Right renal pelvis (tissue), 4 donors: ENCODE data around the gene FHAD1. TPM values are rescaled to one million over a fixed set of nuclear protein-coding genes. Genes with fewer than 3 reads are reported as not detected.

Experiments
- DNase-seq, 4 donors: peaks; one replicate each; pipeline ENCODE4 v3.0.0-alpha.2; 2013; ENCODE audit warnings: low read depth in 4 of 4, low spot score in 3 of 4, missing footprints in 1 of 4
- polyA plus RNA-seq, 4 donors: library from polyadenylated mRNA; unstranded; fragments of 120-200 nt; gene quantifications; one replicate each; pipeline ENCODE4 v1.2.1, GENCODE V29; 2013; ENCODE audit not compliant: insufficient read length in 4 of 4

Gene FHAD1
- polyA plus RNA-seq, 4 donors: 2.8 to 3.9 (median 3.3) TPM

DNA sequence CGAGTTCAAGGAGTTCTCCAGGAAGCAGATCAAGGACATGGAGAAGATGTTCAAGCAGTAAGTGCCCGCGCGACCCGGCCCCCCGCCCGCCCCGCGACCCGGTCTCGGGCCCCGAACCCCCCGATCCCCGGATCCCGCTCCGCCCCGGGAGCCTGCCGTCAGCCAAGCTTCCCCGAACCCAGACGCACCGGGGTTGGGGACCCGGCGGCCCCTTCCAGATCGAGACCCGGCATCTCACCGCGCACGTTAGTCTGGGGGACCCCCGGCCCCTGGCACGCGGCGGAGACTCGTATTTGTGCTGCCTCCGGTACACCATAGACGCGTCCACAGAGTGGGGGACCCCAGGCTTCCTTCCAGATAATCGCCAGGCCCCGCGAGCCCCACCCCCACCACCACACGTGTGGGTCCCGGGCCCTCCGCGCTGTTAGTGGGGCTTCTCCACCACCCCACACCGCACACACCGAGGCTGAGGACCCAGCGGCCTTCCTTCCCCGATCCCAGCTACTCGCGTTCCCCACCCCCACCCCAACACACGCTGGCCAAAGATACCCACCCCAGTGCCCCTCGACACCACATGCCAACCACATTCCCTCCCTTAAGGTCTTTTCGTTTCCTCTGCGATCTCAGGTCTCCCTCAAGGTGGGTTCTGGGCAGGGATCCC, 163.3 kb downstream of the FHAD1 start:
- no peak for DNase-seq

DNA sequence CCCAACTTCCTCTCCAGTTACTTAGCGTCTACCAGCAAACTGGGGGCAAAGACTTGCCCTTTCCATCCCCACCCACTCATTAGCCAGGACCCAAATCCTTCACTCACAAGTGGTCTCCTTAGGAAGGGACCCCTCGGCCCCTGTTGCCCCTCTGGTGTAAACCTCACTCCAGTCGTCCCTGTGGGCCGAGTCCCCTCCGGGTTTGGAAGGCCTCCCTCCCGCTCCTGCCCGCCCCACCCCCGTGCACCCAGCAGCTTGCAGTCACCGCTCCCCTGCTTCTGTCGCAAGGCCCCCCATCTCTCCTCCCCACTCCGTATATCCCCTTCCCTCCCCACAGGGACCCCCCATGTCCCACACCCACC, 163.8 kb downstream of the FHAD1 start:
- no peak for DNase-seq

DNA sequence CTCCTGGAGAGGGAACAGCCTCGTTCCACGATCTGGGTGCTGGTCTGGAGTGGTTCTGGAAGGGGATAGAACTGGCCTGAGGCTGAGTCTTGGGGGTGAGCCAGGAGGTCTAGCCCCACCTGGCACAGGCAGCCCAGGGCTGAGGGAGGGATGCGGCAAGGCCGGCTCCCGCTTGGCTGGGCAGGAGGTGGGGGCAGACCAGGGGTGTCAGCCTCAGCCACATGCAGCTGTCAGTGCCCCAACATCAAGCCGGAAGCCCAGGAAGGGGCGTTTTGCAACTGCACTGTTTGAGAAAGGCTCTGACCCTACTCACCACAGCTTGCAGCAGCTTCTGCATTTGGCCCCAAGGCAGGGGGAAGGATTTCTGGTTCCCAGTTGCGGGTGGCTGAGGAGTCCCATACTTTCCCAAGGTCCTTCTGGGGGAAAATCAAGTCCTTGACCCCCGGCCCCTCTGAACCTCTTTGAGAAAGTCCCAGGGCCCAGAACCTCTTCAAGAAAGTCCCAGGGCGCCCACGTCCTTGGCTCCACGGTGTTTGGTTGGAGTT, 164.6 kb downstream of the FHAD1 start:
- DNase-seq: no peak

DNA sequence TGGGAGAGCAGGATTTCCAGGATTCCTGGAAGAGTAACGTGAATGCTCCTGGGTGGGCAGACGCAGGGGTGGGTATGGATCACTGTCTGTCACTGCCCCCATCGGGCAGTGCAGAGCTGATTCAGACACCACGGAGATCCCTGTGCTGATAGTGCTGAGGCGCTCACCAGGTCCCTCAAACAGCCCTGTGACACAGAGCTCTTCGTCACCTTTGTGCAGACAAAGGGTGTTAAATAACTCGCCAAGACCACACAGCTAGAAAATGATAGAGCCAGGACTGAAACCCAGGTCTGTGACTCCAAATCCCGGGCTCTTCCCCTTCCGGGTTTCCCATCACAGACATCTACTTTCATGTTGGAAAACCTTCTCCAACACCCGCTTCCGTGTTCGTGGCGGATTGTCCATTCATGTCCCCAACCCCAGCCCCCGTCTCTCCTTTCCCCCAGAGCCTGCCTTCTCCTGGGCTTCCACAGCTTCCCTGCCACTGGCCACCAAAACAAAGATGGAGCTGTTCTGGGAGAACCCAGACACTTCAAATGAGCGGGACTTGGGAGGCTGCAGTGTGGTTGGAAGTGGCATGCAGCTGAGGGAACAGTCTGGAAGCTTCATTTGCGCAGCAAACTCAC, 165.3 kb downstream of the FHAD1 start:
- DNase-seq: no peak

DNA sequence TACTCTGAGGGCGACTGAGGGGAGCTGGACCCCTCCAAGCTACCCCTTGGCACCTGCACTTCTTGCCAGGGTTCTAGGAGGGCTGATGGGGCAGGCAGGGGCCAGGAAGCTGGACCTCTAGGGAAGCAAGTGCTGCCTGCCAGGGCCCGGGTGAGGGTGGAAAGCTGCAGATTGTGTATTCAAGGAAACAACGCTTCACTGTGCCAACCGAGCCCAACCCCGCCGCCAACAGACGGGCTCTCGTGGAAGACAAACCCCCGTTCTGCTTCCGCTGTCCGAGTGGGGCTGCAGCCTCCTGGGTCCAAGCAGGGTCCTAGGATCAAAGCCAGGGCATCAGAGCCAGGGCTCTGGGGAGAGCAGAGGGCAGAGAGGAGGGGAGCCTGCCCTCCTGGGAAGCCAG, 165.8 kb downstream of the FHAD1 start:
- no peak for DNase-seq

DNA sequence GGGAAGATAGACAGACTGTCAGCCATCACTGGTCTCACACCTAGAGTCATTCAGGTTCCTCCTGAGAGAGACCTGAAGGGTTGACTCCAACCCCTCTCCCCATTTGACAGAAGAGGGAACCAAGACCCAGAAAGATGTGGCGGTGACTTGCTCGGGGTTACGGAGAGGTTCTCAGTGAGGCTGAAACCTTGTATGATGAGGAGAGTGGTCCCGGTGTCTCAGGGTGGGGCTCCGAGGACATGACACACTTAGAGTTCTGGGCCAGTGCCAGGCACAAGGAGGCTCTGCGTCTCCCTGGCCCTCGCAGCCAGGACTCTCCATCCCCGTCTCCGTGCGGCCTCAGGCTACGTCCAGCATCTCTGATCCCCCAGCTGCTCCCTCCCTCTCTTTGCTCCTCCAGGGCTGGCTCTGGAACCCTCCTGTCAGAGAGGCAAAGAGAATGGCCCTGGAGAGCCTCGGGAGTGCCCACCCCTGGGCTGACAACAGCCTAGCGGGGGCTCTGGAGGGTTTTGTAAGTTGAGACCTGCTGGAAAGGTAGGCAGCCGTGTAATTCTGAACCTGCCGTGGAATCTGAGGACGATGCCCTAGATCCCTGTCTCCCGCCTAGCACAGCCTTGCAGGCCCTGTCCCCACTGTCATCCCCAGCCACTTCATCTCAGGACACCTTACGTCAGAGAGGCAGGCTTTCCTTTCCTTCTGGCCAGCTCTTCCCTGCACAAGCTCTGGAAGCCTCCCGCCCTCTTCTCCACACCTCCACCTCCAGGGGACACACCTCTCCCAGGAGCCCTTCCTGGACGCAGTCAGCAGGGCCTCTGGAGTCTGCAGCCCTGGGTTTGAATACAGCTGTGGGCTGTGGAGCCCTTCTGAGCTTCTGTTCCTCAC, 166.8 kb downstream of the FHAD1 start:
- DNase-seq: no peak

DNA sequence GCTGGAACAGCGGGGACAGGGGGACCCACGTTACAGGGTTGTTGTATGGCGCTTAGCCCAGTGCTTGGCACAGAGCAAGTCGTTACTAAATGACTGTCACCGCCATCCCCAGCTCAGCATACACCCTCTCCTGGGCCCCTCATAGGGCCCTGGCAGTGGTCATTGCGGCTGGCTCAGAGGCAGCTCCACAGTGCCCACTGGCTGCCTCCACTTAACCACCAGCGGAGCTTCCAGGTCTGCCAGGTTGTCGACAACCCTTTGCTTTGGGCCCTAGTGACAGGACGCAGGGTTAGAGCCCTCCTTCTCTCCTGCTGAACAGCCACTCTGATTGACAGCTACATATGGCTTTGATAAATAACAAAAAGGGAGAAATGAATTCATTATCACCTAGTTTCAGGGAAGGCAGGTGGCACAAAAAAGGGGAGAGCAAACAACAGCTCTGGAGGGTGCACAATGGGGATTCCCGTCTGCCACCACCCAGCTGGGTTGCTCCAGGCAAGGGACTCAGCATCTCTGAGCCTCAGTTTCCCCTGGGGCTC, 167.5 kb downstream of the FHAD1 start:
- no peak for DNase-seq

DNA sequence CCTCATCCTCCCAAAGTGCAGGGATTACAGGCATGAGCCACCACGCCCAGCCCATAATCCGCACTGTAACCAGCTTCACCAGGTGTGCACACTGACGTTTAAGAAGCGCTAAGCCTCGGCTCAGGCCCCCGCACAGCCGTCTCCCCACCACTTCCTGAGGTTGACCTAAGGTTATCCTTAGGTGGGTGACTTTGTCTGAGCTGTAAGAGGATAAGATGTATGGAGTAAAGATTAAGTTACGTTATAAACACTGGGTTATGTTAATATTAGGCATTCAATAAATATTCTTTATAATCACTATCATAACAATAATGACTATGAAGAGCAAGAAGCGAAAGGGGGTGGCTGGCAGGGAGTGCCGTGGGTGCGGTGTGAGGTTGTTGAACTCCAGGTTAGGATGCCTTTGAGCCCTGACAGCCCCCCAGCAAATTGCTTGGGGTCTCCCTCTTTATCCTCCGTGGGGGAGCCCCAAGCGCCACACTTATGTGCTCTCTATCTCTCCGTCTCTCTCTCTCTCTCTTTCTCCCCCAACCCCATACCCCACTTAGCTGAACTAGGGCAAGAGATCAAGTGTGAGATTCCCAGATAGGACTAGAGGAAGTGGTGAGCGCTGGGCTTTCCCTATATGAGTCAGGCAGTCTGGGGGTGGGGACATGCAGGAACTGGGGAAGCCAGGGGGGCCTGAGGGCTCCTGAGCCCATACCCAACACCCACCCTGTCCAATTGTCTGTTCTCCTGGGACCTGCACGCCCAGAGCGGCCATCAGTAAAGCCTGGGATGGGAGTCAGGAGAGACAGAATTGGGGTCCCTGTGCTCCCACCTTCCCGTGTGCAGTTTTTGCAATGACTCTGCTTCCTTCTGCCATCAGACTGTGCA, 170.3 kb downstream of the FHAD1 start:
- DNase-seq: no peak

DNA sequence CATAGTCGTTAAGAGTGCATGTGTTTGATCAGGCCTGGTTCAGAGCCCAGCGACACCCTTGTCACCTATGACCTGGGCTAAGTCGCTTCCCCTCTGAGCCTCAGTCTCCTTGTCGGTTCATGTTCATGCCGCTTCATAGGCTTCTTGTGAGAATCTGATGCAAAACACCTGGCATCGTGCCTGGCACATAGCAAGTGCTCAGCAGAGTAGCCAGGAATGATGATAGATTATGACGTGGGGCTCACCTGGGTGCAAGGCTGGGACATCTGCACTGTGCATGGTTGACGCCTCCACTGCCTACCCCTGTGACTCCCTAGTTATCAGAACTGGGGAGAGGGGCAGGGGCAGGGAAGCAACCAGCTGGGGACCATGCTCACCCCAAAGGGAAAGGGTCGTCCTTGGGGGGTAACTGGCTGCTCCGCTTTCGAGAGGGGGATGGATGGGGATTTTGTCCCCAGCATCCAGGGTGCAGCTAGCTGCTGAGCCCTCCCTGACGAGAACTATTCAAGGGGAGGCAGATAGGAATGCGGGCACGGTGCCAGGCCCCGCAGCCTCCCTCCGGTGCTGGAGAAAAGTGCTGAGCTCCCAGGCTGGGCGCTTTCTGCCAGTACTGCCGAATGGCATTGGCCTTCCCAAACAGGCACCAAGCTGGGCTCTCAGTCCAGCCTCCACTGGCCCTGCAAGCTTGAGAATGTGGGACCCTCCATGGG, 171.9 kb downstream of the FHAD1 start:
- DNase-seq: no peak

DNA sequence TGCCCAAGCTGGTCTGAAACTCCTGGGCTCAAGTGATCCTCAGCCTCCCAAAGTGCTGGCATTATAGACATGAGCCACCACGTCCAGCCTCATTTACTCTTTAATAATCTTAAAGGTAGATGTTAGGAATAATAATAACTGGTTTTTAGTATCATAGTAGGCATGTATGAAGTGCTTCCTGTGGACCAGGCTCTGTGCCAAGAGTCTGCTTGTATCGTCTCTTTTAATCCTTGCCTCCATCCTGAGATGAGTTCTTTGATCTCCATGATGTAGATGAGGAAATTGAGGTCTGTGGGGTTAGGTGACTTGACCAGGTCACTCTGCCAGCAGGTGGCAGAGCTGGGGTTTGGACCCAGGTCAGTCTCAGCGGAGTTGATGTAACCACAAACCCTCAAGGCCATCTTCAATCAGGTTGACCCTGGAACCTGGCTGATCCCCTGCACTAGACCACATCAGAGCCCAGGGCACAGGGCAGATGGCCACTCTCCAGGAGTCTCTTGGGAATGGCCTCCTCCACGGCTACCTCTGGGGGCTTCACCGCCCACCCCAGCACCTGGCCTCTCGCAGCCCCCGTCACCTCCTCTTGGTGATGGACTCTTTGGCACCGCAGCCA, 173.9 kb downstream of the FHAD1 start:
- DNase-seq: no peak

DNA sequence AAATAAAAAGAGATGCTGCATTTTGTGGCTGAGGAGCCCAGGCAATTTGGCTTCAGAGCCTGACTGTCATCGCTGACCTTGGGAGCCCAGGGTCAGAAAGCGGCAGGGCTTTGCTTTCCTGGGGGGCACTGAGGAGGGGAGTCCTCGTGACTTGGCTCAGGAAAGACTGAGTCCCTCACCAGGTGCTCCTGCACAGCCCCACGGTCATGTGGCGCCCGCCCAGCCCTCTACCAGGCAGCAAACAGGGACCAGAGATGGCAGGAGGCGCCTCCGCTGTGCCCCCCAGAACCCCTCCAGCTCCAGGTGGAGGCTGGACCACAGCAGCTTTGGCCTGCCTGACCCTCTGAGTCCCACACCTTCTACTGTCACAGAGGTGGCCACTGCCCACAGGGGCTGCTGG, 175.8 kb downstream of the FHAD1 start:
- no peak for DNase-seq

DNA sequence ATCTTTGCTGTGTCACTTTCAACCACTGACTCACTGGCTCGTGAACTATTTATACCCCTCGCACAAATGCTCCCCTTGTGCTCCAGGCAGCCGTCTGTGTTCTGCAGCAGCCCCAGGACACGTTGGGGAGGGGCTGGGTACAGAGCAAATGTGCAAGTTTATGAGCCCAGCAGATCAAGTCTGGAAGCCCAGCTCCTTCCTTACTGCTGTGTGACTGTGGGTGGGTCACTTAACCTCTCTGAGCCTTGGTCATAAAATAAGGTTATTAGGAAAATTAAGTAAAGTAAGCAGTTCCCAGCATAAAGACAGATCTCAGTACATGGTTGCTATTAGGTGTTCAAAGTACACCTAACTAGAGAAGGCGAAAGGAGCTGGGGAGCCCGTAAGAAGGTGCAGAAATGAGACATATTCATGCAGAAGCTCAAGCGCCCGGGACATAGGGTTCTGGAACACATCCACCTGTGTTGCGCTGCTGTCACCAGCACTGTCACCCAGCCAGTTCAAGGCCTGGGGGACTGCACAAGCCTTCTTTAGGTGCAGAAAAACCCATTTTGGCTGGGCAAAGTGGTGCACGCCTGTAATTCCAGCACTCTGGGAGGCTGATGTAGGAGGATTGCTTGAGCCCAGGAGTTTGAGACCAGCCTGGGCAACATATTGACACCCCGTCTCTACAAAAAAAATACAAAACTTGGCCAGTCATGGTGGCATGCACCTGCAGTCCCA, 176.5 kb downstream of the FHAD1 start:
- no peak for DNase-seq

DNA sequence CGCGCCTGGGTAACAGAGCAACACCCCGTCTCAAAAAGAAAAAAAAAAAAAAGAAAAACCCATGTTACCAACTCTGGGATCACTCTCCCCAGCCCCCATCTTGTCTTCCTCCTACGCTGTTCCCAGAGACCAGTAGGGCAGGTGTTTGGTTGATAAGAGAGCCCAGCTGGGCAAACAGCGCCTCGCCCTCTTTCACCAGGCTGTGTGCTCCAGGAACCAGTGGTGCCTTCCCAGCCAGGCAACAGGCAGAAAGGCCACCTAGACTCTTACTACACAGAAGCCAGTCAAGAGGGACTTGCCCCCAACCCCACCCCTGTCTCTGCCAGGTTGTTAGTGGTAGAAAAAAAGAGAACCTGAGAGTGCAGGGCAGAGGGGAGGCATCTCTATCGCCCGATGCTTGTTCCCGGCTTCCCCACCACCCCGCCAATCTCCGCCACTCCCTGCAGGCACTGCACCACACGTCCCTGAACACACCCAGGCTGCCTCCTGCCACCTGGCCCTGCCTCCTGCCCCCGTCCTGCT, 177.2 kb downstream of the FHAD1 start:
- no peak for DNase-seq

DNA sequence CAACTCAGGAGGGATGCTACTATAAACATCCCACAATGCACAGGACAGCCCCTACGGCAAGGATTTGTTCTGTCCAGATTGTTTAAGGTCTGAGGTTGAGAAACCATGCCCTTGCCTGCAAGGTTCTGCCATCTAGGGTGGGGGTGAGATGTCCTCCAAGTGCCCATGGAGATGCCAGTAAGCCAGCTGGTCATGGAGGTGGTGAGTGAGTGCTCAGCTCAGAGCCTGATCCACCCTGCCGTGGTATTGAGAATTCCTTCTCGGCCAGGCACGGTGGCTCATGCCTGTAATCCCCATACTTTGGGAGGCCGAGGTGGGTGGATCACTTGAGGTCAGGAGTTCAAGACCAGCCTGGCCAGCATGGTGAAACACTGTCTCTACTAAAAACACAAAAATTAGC, 178.0 kb downstream of the FHAD1 start:
- no peak for DNase-seq

DNA sequence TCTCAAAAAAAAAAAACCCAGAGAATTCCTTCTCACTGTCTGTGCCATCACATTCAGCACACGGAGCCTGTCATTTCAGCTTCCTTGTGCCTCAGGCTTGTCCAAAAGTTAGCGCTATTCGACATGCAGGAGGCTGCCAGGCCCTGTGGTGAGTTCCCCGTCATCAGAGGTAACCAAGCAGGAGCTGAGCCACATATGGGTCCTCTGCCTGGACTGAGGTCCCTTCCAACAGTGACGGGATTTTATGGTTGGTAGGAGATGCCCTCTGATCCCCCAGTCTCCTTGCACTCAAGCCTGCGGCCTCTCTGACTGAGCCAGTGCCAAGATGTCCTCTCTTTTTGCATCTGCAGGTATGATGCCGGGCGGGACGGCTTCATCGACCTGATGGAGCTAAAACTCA, 178.5 kb downstream of the FHAD1 start:
- DNase-seq: no peak

DNA sequence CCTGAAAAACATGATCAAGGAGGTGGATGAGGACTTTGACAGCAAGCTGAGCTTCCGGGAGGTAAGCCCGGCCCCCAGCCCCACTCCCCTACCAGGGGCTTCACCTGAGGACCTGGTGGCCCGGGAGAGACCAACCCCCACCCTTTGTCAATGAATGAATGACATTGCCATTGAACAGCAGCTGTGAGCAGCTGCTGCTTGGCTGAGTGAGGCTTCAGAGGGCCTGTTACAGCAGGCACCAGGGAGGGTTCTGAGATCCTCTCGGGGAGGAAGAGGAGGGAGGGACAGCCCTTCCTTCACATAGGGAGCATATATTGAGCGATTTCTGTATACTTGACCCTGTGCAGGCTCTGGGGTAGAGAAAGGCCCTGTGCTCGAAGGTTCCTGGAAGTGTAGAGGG, 178.9 kb downstream of the FHAD1 start:
- DNase-seq: no peak

DNA sequence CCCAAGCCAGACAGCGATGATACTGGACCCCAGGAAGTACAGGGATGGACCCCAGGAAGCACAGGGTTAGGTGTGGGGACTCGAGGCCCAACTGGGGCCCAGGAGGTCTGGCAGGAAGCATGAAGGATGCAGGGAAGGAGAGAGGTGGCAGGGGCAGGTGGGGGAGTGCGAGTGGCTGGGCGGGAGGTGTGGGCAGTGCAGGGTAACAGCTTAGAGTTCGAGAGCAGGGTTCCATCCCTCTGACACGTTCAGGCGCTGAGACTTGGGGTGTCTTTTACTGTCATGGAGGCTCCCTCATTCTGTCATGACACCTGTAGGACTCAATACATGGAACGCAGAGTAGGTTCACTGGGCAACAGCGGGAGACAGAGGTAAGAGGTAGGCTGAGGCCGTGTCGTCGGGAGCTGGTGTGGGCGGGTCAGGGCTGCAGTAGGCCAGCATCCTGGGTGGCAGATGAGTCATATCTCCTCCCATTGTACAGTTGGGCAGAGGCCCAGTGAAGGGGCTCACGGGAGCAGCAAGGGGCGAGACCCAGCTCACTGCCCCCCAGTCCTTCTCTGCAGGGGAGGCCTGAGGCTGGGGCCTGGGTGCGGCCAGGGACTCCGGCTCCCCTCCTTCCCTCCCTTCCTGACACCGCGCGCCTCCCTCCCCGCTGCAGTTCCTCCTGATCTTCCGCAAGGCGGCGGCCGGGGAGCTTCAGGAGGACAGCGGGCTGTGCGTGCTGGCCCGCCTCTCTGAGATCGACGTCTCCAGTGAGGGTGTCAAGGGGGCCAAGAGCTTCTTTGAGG, 179.7 kb downstream of the FHAD1 start:
- no peak for DNase-seq

DNA sequence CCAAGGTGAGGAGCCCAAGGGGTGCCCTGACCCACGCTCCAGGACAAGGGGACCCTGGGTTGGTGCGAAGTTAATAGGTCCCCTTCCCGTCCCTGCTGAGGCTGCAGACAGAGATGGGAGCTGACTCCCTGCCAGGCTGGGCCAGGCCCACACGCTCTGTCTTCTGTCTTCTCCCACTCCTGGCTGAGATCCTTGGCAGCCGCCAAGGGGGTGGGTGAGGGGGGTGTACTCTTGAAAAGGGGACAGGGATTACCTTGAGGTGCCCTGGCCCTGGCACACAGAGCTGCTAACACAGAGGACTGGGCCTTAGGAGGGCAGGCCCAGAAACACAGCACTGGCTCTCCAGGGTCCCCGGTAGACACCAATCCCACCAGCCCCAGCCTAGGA, 180.2 kb downstream of the FHAD1 start:
- no peak for DNase-seq
